ENCODE data around the gene DUSP12.
"Not testable (repeated sequence)": the region's sequence is repeated elsewhere in the genome, so short reads cannot be mapped to it uniquely, and the experiment has no call there.

DNA sequence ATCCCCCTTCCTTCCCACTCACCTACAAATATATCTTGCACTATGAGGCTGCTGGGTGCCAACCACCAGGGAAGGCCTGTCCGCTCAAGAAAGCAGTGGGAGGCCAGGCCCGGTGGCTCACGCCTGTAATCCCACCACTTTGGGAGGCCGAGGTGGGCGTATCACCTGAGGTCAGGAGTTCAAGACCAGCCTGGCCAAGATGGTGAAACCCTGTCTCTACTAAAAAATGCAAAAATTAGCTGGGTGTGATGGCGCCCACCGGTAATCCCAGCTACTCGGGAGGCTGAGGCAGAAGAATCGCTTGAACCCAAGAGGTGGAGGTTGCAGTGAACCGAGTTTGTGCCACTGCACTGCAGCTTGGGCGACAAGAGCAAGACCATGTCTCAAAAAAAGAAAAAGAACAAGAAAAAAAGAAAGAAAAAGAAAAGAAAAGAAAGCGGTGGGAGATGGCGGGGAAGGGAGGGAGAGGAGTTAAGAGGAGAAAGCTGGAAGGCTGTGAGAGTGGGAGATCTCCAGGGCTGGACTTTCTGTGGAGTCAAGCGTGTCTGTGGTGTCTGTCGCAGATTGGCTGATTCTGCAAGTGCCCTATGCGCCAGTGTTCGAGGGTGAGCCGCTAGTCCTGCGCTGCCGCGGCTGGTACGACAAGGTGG lies 24.2 kb upstream of the DUSP12 start:
- TF ChIP-seq, protein P1, sequence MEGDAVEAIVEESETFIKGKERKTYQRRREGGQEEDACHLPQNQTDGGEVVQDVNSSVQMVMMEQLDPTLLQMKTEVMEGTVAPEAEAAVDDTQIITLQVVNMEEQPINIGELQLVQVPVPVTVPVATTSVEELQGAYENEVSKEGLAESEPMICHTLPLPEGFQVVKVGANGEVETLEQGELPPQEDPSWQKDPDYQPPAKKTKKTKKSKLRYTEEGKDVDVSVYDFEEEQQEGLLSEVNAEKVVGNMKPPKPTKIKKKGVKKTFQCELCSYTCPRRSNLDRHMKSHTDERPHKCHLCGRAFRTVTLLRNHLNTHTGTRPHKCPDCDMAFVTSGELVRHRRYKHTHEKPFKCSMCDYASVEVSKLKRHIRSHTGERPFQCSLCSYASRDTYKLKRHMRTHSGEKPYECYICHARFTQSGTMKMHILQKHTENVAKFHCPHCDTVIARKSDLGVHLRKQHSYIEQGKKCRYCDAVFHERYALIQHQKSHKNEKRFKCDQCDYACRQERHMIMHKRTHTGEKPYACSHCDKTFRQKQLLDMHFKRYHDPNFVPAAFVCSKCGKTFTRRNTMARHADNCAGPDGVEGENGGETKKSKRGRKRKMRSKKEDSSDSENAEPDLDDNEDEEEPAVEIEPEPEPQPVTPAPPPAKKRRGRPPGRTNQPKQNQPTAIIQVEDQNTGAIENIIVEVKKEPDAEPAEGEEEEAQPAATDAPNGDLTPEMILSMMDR (IDR thresholded peaks at IDR 0.05; ENCODE audit: poor library complexity) = not testable (repeated sequence)
- not testable (repeated sequence) for TF ChIP-seq EZH2 (IDR thresholded peaks at IDR 0.05; ENCODE audit: borderline replicate concordance)
